ENCODE results near the gene USP53.
"Not testable (repeated sequence)": the region's sequence is repeated elsewhere in the genome, so short reads cannot be mapped to it uniquely, and the experiment has no call there.

USP53 gene

GRCh38 chr4:119264743-119265142 is 52.2 kb downstream of the USP53 start:
- H3K27me3 ChIP-seq (replicated peaks): no peaks in the 10 kb centered on the region

GRCh38 chr4:119266153-119266552 is 53.6 kb downstream of the USP53 start:
- in situ Hi-C loops (cut with HindIII; ENCODE audit: low pct_ligation_motif_present, low sequenced_read_pairs): no loop called here
- H3K27ac ChIP-seq: no peak overlapping the region
- DNase-seq: no peak
- no peak overlapping the region for H3K4me3 ChIP-seq (ENCODE audit: low read depth, low read length)
- TF ChIP-seq CTCF (IDR thresholded peaks at IDR 0.05; ENCODE audit: low read depth, low read length, missing control alignments): no peak
- H3K36me3 ChIP-seq (replicated peaks): peaks cover 21% of the 10 kb centered on the region
- no peaks in the 10 kb centered on the region for H3K27me3 ChIP-seq (replicated peaks)

More at GRCh38 chr4:119264743-119265142, 52.2 kb downstream of the USP53 start:
- Histone ChIP-seq H3K27ac (no peak overlapping the region), H3K4me3 (ENCODE audit: low read depth, low read length) (no peak overlapping the region), H3K36me3 (replicated peaks) (peaks cover 17% of the 10 kb centered on the region)
- in situ Hi-C loops (cut with HindIII; ENCODE audit: low pct_ligation_motif_present, low sequenced_read_pairs): no loop called here
- no peak for DNase-seq
- no peak for TF ChIP-seq CTCF (IDR thresholded peaks at IDR 0.05; ENCODE audit: low read depth, low read length, missing control alignments)

- Histone ChIP-seq H3K27ac (no peak overlapping the region), H3K4me3 (ENCODE audit: low read depth, low read length) (no peak overlapping the region), H3K27me3 (replicated peaks) (no peaks in the 10 kb centered on the region), H3K36me3 (replicated peaks) (peaks cover 32% of the 10 kb centered on the region)
- TF ChIP-seq CTCF (IDR thresholded peaks at IDR 0.05; ENCODE audit: low read depth, low read length, missing control alignments): no peak
- no peak for DNase-seq
- in situ Hi-C loops (cut with HindIII; ENCODE audit: low pct_ligation_motif_present, low sequenced_read_pairs): no loop called here
Measured at GRCh38 chr4:119268466-119268865, 56.0 kb downstream of the USP53 start.

- in situ Hi-C loops (cut with HindIII; ENCODE audit: low pct_ligation_motif_present, low sequenced_read_pairs): no loop called here
- peaks cover 22% of the 10 kb centered on the region for H3K36me3 ChIP-seq (replicated peaks)
- H3K4me3 ChIP-seq (ENCODE audit: low read depth, low read length): no peak overlapping the region
- DNase-seq: no peak
- no peak for TF ChIP-seq CTCF (IDR thresholded peaks at IDR 0.05; ENCODE audit: low read depth, low read length, missing control alignments)
- H3K27ac ChIP-seq: no peak overlapping the region
- no peaks in the 10 kb centered on the region for H3K27me3 ChIP-seq (replicated peaks)
Measured at GRCh38 chr4:119271361-119272085, 59.0 kb downstream of the USP53 start.

GRCh38 chr4:119279541-119279940 is 67.0 kb downstream of the USP53 start:
- H3K4me3 ChIP-seq (ENCODE audit: low read depth, low read length); H3K27ac ChIP-seq; H3K27me3 ChIP-seq (replicated peaks); DNase-seq; H3K36me3 ChIP-seq (replicated peaks); in situ Hi-C loops (cut with HindIII; ENCODE audit: low pct_ligation_motif_present, low sequenced_read_pairs): not testable (repeated sequence)

- in situ Hi-C loops (cut with HindIII; ENCODE audit: low pct_ligation_motif_present, low sequenced_read_pairs); H3K27me3 ChIP-seq (replicated peaks); H3K4me3 ChIP-seq (ENCODE audit: low read depth, low read length); H3K36me3 ChIP-seq (replicated peaks); H3K27ac ChIP-seq; DNase-seq: not testable (repeated sequence)
Measured at GRCh38 chr4:119279945-119280344, 67.4 kb downstream of the USP53 start.

- in situ Hi-C loops (cut with HindIII; ENCODE audit: low pct_ligation_motif_present, low sequenced_read_pairs): no loop called here
- no peaks in the 10 kb centered on the region for H3K36me3 ChIP-seq (replicated peaks)
- no peak for DNase-seq
- TF ChIP-seq CTCF (IDR thresholded peaks at IDR 0.05; ENCODE audit: low read depth, low read length, missing control alignments): no peak
- no peaks in the 10 kb centered on the region for H3K27me3 ChIP-seq (replicated peaks)
- no peak overlapping the region for H3K4me3 ChIP-seq (ENCODE audit: low read depth, low read length)
- no peak overlapping the region for H3K27ac ChIP-seq
Measured at GRCh38 chr4:119281393-119281792, 68.9 kb downstream of the USP53 start.

Data from brain microvascular endothelial cell (primary cell).